GM12864 (cell line): ENCODE measurements around the gene KLHDC3.

Experiments used
- DNase-seq: peaks from one replicate; pipeline ENCODE4 v3.0.0-alpha.2; 2011; ENCODE audit warnings: low read depth
- H3K4me3 ChIP-seq: 2 replicates; pipeline ENCODE4 v1.5.1; 2011; ENCODE audit warnings: mild to moderate bottlenecking, low read depth, low read length, control low read depth
- TF ChIP-seq, protein P1 (sequence below): IDR thresholded peaks from 2 replicates; pipeline ENCODE4 v1.5.1; 2011; ENCODE audit warnings: low read depth, mild to moderate bottlenecking, moderate library complexity, low read length, control low read depth, inconsistent platforms; ENCODE audit errors: missing control alignments

Gene KLHDC3

DNA sequence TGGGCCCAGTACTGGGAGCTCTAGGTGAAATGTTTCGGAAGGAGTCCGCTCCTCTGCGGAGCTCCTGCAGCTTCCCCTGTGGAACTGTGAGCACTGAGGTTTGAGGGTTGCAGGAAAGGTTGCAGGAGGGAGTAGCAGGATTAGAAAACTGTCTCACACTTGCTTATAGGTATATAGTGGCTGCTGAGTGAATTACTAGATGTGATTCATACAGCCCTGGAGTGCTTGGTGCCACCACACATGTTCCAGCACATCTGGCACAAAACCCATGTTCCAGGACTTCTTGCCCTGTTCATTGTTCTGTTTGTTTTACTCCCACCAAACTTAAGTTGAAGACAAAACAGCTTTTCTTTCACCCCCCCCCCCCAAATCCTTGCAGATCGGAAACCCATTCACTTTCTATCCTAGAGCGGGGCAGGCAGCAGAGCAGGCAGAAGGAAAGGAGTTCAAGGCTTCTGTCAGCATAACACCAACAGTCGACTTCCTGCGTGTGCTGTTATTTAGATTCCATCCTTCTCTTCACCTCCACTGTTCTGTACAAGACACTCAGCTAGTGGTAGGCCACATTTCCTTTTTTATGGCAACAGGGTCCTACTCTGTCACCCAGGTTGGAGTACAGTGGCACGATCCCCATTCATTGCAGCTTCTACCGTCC lies 34.4 kb upstream of the KLHDC3 start:
- peak overlapping the region; percentile 57 for H3K4me3 ChIP-seq
- no peak for DNase-seq
- TF ChIP-seq, protein P1, sequence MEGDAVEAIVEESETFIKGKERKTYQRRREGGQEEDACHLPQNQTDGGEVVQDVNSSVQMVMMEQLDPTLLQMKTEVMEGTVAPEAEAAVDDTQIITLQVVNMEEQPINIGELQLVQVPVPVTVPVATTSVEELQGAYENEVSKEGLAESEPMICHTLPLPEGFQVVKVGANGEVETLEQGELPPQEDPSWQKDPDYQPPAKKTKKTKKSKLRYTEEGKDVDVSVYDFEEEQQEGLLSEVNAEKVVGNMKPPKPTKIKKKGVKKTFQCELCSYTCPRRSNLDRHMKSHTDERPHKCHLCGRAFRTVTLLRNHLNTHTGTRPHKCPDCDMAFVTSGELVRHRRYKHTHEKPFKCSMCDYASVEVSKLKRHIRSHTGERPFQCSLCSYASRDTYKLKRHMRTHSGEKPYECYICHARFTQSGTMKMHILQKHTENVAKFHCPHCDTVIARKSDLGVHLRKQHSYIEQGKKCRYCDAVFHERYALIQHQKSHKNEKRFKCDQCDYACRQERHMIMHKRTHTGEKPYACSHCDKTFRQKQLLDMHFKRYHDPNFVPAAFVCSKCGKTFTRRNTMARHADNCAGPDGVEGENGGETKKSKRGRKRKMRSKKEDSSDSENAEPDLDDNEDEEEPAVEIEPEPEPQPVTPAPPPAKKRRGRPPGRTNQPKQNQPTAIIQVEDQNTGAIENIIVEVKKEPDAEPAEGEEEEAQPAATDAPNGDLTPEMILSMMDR = peak; percentile 6

DNA sequence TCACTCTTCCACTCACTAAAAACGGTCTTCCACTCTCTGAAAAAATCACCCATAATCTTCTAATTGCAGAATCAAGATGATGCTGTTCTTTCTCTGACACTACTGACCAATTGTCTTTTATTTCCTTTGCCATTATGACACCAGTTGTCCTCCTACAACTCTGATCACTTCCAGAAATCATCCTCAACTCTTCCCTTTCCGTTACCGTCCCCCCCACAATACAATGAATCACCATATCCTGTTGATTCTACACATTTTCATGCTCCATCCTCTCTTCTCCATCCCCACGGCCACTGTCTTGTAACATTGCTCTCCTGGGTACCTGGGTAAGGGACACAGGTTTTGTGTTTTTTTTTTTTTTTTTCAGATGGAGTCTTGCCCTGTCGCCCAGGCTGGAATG lies 32.2 kb upstream of the KLHDC3 start:
- no peak overlapping the region for H3K4me3 ChIP-seq
- DNase-seq = no peak
- TF ChIP-seq, protein P1 = no peak

DNA sequence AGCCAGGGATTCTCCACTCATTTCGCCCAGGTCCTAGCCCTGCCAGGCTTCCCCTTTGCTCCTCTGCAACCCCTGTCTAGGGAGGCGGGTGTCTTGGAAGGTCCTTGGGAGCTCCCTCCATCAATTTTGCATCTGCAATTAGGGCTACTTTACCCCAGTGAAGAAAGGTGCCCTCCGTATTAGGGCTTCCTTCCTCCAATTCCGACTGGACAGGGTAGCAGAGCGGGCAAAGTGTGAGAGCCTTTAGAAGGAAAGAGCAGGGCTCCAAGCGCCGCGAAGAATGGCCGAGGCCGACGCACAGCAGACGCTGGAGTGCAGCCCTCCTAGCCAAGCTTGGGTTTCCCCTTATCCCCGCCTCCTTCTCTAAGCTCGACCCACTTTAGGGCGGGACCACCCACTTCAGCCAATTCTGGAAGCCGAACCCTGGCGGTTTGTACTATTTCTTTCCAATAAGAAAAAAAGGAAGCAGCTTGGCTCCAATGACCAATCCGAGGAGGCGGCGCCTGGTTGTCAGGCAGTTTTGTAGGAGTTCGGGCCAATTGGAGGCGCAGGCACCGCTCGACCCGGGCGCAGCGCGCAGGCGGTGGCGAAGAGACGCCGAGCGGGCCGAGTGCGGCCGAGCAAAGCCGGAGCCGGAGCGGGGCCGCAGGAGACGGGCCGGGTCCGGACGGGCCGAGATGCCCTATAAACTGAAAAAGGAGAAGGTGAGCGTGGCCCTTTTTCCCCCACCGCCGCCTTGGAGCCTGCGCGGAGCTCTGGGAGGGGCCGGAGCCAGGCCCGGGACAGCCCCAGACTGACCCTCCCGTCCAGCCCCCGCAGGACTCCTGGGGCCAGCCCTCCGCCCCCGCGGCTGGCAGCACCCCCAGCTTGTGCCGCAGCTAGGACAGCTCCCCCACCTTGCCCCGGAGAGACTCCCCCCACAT lies 29.8 kb upstream of the KLHDC3 start, which contains the start of gene PPP2R5D:
PPP2R5D (plus strand) TSS at position 570 of the 923 bp plus-strand sequence; CDS start at position 678, 108 bp downstream.
- peak within 1 kb of the TSS; percentile 93 for H3K4me3 ChIP-seq
- peak; percentile 98 for DNase-seq

DNA sequence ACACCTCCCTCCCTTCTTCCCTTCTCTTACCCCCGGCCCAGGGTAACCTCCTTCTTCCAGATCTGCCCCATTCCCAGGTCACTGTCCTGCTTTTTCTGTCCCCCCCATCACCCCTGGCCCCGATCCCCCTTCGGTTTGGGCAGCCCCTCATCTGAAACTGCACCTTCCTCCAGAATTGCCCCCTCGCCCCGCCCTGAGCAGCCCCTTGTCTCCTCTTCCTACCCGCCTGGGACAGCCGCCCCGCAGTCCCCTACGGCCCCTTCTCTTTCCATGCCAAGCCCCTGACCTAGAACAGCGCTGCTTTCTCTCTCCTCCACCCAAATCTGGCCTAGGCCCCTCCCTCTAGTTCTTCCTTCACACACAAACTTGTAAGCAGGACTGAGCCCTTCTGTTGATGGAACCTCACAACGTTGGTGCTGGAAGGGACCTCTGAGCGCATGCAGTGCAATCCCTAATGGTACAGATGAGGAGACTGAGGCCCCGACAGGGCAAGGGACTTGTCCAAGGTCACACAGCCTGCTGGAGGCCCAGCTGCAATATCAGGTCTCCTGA lies 29.0 kb upstream of the KLHDC3 start:
- TF ChIP-seq, protein P1 = no peak
- peak overlapping the region; percentile 93 for H3K4me3 ChIP-seq
- no peak for DNase-seq

More for the DNA sequence above, 29.8 kb upstream of the KLHDC3 start, which contains the start of gene PPP2R5D:
- TF ChIP-seq, protein P1 = no peak

DNA sequence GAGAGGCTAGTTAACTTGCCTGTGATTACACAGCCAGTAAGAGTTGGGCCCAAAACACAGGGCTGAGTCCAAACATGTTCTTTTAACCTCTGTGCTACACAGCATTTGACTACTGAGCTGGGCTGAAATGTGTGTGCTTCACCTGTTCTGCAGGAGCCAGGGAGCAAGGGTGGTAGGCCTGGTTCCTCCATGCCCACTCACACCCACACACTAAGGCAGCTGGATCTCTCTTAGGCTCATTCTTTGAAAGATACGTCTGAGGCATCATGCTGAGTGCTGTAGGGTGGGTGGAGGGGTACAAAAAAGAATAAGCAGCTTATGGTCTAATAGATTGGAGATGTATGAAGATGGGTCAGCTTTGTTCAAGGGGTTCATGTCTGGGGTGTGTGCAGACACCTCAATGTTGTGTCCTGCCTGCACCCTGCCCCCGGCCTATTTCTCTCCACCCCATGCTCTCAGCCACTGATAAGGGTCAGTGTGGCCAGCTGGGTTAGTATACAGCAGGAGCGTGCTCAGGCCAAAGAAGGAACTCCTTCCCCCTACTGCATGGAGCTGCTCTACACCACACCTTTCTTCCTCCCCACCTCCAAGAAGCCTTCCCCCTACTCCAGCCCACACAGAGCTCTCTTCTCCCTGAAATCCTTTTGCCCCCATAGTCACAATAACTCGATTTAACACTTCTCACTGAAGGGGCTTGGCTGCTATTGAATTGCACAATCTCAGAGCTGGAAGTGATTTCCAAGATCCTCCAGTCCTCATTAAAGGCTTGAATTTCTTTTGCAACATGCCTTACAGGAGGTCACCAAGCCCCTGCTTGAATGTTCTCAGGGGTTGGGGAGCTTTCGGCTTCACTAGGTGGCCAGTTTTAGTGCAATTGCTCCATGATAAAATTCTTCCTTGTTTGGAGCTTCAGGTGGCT lies 26.3 kb upstream of the KLHDC3 start:
- TF ChIP-seq, protein P1 = no peak
- DNase-seq = no peak
- H3K4me3 ChIP-seq = no peak overlapping the region

- no peak overlapping the region for H3K4me3 ChIP-seq
- TF ChIP-seq, protein P1 = no peak
- no peak for DNase-seq
Observed at GRCh38 chr6:42988486-42989020, 25.5 kb upstream of the KLHDC3 start.
